Activated CD4-positive, alpha-beta T cell treated with anti-CD3 and anti-CD28 coated beads, Interleukin-2, amount 50 U/mL, for 24 hours (primary cell): ENCODE results near the gene RAF1.
"Not testable (repeated sequence)": the region's sequence is repeated elsewhere in the genome, so short reads cannot be mapped to it uniquely, and the experiment has no call there.

ENCODE experiments used
- DNase-seq, 2 donors: peaks; one replicate each; pipeline ENCODE4 v3.0.0-alpha.2; 2020; ENCODE audit warnings: low read depth in 1 of 2, low spot score in 1 of 2

Gene RAF1

DNA sequence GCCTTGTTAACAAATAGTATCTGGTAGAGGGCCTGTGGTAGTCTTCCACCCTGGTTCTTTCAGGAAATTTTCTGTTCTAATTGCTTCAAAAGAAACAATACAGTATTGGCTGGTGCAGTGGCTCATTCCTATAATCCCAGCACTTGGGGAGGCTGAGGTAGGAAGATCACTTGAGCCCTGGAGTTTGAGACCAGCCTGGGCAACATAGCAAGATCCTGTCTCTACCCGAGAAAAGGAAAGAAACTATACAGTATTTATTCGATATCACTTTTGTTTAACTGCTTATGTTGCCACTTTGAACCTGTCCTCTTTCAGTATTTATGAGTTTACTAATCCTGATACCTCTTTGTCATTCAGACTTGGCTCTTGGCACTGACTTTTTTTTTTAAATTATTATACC is 102.5 kb downstream of the RAF1 start:
- DNase-seq, result no peak

DNA sequence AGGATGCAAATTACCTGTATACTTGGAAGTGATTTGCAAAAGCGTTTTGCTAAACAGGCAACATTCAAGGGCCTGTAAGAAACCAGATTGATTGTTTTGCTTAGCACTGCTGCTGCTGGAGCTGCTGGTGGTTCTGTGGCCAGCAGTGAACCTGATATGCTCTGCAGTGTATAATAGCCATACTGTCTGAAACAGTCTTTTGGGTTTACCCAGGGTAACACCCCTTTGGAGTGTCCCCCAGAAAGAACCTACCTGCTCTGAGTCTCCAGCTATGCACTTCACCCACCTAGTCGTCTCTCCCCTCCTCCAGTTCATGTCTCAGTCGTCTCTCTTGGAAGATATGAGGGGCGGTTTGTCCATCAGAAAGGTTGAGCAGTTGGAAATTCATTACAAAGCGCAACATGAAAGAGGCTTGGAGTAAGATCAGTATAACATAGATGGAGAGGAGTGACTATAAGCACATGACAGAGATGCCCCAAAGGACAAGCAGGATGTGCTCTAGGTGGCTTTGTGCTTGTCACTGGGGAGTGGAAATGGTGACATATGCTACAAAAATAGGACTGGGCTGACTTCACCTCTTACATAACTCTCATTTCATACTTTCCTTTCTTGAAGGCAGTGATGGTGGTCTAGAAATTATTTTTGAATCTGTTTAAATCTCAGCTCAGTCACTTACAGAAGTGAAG is 103.3 kb downstream of the RAF1 start:
- no peak for DNase-seq

DNA sequence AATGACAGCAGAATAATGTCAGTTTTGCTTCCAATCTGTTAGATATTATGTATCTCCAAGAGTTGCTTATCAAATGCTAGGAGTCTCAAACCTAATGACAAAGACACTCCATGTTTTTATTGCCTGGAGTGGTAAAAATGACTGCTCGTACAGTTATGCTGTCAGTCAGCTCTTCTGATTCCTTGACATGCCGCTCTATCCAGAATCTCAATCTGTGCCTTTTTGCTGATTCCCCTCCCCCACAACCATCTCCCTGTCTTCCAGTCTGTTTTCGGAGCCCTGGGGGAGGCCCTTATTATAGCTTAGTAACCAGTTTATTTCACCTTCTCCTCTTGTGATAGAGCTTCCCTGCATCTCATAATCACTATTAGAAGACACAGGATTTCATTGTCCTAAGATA is 104.4 kb downstream of the RAF1 start:
- DNase-seq, result no peak

DNA sequence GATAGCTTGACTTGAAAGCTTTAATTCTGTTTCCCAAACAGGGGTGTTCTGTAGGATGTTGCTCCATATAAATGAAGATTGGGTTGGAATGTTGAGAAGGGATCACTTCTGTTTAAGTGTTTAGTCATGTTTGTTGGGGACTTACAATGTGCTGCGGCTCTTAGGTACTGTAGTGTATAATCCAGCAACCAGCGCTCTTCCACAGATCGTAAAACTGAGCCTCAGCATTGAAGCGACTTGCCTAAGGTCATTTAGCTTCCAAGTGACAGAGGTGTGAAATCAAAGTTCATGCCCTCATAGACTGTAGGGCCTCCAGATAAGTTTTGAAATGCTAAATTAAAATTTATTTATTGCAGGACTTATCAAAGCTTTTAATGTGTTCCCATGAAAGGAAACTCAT is 105.2 kb downstream of the RAF1 start:
- DNase-seq, result no peak

DNA sequence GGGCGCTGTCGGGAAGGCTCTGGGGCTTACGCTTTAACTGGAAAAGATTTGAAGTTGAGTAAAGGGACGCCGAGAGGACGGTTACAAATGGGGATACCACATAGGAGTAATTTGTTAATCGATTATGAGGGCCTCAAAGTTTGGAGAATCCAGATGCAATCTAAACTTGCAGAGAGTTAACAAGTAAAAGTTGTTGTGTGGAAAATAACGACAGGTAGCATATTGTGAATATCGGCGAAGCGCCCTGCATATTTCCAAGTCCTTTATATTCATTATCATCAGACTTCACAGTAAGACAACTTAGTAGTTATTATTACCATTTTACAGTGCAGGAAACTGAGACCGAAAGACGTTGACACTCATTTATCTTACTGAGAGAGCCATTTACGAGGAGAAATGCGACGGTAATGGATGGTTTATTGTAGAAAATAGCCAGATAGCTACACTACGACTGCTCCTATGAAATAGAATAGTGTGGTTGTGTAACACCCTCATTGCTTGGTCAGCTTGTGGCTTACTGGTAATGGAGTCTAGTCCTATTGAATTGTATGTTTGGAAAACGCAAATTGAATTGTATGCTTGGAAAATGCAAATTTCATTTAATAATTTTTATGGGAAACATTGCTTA is 106.3 kb downstream of the RAF1 start:
- DNase-seq, result no peak

DNA sequence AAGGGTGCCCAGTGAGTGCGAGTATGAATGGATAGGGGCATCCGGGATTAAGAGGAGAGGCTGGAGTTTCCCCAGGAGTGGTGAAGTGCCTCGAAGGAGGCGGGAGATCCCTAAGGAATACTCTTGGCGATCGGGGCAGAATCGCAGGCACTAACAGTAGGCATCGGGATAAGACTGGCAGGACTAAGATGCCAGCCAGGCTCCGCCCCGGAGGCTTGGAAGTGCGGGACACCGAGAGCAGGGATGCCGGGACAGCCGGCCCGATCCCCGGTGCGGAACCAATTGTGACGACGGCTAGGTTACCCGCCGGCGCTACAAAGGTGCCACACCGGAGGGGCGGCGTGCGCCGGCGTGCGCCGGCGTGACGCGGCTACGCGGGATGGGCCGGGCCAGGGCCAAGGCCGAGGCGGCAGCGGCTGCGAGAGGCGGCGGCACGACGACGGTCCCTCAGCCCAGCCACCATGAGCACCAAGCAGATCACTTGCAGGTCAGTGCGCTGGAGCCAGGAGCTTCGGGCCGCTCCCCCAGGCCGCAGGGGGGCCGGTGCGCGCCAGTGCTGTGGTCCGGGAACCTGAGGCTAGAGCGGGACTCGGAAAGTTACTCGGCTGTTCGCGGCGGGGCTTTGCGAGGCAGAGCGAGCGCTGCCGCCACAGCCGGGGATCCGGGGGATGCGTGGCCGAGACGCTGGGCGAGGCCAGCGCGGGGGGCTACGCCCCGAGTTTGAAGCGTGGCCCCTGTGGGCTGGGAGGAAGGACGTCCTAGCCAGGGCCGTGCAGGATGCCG is 107.0 kb downstream of the RAF1 start, which contains the start of gene MKRN2:
MKRN2 (plus strand) TSS at position 398 of the 783 bp plus-strand sequence; CDS start at position 462, 64 bp downstream.
- DNase-seq, result peak; percentile 79

DNA sequence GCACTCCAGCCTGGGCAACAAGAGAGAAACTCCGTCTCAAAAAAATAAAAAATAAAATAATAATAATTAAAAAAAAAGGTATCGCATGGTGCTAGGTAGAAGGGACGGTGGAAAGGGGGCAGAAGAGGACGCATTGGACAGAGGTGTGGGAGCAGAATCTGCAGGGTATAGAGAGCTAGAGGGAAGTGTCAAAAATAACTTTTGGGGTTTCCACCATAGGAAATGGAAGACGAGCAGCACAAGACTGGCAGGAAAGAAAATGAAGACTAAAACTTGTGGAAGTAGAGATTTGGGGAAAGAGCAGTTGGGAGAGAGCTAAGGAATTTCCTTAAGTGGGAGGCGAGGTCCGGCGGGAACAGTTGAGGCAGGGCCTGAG is 107.6 kb downstream of the RAF1 start:
- no peak for DNase-seq

DNA sequence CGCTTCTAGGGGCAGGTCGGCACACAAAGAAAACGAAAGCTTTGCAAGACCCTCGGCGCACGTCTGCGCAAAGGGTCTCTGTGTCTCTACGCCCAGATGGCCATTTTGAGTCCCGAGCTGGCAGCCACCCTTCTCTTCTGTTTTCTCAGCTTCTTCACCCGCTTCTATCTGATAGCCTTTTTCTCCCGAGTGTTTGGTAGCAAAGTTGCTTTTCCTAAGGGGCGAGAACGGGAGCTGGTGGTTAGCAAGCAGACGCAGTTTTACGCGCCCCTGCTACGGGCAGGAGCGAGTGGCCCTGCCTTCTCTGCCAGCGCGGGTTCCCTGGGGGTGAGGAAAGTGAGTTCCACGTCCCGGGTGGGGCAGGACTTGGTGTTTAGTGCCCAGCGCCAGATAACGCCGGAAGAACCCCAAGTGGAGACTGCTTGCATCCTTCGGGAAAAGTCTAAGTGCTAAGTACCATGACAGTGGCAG is 110.0 kb downstream of the RAF1 start:
- no peak for DNase-seq

DNA sequence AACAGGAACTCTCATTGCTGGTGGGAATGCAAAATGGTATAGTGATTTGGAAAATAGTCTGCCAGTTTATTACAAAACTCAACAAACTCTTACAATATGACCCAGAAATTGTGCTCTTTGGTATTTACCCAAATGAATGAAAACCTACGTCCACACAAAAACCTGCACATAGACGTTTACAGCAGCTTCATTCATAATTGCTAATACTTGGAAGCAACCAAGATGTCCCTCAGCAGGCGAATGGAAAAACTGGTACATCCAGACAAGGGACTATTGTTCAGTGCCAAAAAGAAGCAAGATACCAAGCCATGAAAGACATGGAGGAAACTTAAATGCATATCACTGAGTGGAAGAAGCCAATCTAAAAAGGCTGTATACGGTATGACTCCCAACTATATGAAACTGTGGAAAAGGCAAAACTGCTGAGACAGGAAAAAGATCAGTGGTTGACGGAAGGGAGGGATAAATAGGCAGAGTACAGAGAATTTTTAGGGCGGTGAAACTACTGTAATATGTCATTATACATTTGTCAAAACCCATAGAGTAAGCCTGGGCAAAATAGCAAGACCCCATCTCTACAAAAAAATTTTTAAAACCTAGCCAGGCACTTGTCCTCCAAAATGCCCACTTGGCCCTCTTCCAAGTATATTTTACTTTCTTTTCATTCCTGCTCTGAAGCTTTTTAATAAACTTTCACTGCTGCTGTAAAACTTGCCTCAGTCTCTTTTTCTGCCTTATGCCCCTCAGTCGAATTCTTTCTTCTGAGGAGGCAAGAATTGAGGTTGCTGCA is 113.8 kb downstream of the RAF1 start:
- no peak for DNase-seq

DNA sequence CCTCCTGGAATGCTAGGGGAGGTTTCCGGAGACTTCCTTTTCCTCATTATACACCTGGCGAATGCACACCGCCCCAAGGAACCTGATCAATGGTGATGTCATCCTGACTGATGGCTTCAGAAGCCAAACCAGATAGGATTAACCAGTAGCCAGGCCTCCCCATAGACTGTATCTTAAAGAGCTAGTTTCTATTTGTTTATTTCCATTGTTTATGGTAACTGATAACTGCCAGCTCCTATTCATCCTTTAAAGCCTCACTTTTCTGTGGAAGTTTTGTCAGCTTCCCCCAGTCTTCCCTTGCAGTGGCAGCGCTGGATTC is 118.5 kb downstream of the RAF1 start, which contains the start of gene MKRN2OS:
MKRN2OS (minus strand) TSS at position 27 of the 319 bp plus-strand sequence. CDS start 35 bp downstream, outside the sequence.
- no peak for DNase-seq

DNA sequence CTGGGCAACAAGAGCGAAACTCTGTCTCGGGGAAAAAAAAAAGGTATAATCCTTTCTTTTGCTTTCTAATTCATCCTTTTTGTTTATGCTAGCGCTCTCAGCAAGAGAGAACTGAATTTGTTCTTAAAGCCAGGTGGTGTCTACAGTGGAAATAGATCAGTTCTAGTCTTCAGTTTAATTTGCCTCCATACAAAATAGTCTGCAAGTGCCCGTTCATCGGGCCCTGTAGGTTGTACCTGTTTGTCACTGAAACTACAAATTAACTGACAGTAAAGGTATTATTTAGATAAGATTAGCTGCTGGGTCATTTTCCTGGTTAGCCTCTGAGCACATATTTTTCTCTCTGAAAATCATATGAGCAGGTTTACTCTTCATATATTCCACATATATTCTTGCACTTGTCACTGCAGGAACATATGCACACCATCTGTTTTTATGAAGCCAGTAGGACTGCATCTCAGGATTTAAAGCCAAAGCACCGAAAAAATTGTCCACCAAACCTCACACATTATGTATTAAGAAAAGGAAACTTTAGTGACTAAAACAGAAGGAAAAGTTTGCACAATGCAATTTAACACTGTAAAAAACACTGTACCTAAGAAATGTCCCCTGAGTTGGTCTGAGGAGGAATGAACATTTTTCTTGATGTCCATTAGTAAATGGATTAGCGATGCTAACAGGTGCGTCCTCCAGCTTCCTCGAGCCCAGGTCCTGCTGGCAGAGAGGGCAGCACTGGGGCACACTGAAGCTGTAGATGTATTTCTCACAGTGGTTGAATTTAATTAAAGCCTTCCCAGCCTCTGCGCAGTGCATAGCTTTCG is 119.1 kb downstream of the RAF1 start:
- DNase-seq, result no peak

DNA sequence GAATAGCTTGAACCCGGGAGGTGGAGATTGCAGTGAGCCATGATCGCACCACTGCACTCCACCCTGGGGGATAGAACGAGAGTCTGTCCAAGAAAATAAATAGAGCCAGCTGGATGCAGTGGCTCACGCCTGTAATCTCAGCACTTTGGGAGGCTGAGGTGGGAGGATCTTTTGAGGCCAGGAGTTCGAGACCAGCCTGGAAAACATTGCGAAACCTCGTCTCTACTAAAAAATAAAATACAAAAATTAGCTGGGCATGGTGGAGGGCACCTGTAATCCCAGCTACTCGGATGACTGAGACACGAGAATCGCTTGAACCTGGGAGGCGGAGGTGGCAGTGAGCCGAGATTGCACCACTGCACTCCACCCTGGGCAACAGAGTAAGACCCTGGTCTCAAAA is 120.4 kb downstream of the RAF1 start:
- not testable (repeated sequence) for DNase-seq

DNA sequence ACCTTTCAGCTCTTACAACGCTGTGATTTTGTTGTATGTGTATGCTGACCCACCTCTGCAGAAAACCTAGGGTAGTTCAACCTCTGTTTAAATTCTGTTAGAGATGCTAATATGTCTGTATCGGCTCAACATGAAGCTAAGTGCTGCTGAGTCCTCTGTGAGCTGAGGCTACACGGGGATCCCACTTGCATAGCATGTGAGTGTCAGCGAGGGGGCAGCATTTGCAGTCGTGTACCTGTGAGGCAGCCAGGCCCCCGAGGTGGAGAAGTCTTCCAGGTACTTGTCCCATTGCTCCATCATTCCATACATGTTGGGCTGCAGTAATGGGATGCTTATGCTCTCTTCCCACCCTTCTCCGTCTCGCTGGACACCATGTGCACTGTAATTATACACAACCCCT is 122.3 kb downstream of the RAF1 start:
- DNase-seq, result no peak

DNA sequence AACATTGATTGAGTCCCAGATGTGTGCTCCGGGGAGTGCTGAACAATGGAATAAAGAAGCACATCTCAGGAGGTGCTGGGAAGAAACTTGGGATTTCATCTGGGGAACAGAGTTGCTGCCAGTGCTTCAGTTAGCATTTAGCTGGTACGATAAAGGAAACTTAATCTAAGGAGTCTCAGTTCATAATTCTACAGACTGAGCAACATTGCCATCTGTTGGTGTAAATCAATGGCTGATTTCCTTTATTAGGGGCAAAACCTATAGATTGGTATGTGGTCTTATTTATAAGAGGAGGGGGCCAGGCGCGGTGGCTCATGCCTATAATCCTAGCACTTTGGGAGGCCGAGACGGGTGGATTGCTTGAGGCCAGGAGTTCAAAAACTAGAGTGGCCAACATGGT is 127.5 kb downstream of the RAF1 start:
- no peak for DNase-seq
